CD4-positive, alpha-beta memory T cell (primary cell): Measurements from ENCODE around the gene SPAG9. TPM values are rescaled to one million over a fixed set of nuclear protein-coding genes. Genes with fewer than 3 reads are reported as not detected.
"Not testable (repeated sequence)": the region's sequence is repeated elsewhere in the genome, so short reads cannot be mapped to it uniquely, and the experiment has no call there.

Experiments
- CTCF ChIA-PET: fragments of 350-600 bp; sonication (Branson Sonifier 250); formaldehyde crosslinking; loops from one replicate; lab custom pipeline; 2021; ENCODE audit warnings: inconsistent platforms; ENCODE audit not compliant: partially characterized antibody; lab: Charles Lee
- POLR2A ChIA-PET: fragments of 350-600 bp; sonication (Branson Sonifier 250); formaldehyde crosslinking; loops from one replicate; lab custom pipeline; 2021; ENCODE audit not compliant: partially characterized antibody; lab: Charles Lee
- DNase-seq, 5 donors: peaks; one replicate each; pipeline versions ENCODE4 v3.0.0 to v3.0.0-alpha.2; 2020 to 2022; ENCODE audit warnings: mixed read lengths in 1 of 5
- H3K27ac ChIP-seq: one replicate; pipeline ENCODE4 v1.7.0; 2013; ENCODE audit warnings: low read depth, low read length
- H3K27me3 ChIP-seq: 2 replicates; pipeline ENCODE4 v1.7.0; 2013; ENCODE audit warnings: mild to moderate bottlenecking, low read length, moderate library complexity; ENCODE audit not compliant: insufficient read depth
- H3K36me3 ChIP-seq: 2 replicates; pipeline ENCODE4 v1.7.0; 2013; ENCODE audit warnings: mild to moderate bottlenecking, low read length, moderate library complexity; ENCODE audit not compliant: insufficient read depth
- H3K4me1 ChIP-seq: 2 replicates; pipeline ENCODE4 v1.7.0; 2013; ENCODE audit warnings: mild to moderate bottlenecking, low read length, moderate library complexity; ENCODE audit not compliant: insufficient read depth
- H3K4me3 ChIP-seq, 2 donors: one replicate each; pipeline ENCODE4 v1.7.0; 2013; ENCODE audit warnings: low read length in 2 of 2, mild to moderate bottlenecking in 1 of 2
- H3K9me3 ChIP-seq, 2 donors: one replicate each; pipeline ENCODE4 v1.7.0; 2013; ENCODE audit warnings: low read length in 2 of 2, control low read depth in 1 of 2; ENCODE audit not compliant: control insufficient read depth in 1 of 2
- H3K27ac Mint-ChIP-seq, 7 donors: one replicate each; pipeline ENCODE4 v1.8.0; 2020 to 2021; ENCODE audit warnings: mixed read lengths in 7 of 7, mild to moderate bottlenecking in 6 of 7, inconsistent platforms in 3 of 7, moderate library complexity in 3 of 7
- H3K27me3 Mint-ChIP-seq, 2 donors: one replicate each; pipeline ENCODE4 v1.8.0; 2020 to 2021; ENCODE audit warnings: mixed read lengths in 2 of 2
- H3K36me3 Mint-ChIP-seq, 2 donors: one replicate each; pipeline ENCODE4 v1.8.0; 2020 to 2021; ENCODE audit warnings: mixed read lengths in 2 of 2, inconsistent platforms in 1 of 2, mild to moderate bottlenecking in 1 of 2
- H3K4me1 Mint-ChIP-seq, 4 donors: one replicate each; pipeline ENCODE4 v1.8.0; 2020 to 2021; ENCODE audit warnings: mixed read lengths in 4 of 4, mild to moderate bottlenecking in 1 of 4
- H3K4me3 Mint-ChIP-seq, 8 donors: one replicate each; pipeline ENCODE4 v1.8.0; 2020 to 2021; ENCODE audit warnings: mixed read lengths in 8 of 8, mild to moderate bottlenecking in 7 of 8, moderate library complexity in 6 of 8, inconsistent platforms in 3 of 8
- H3K9me3 Mint-ChIP-seq, 8 donors: one replicate each; pipeline ENCODE4 v1.8.0; 2020 to 2021; ENCODE audit warnings: mixed read lengths in 8 of 8, mild to moderate bottlenecking in 5 of 8, inconsistent platforms in 3 of 8, moderate library complexity in 1 of 8
- intact Hi-C: fragments of 100-400 bp; cut with micrococcal nuclease; formaldehyde crosslinking; loops from one replicate; pipeline ENCODE4 v1.15.1; 2023
- polyA plus RNA-seq, 2 donors: library from polyadenylated mRNA; unstranded; fragments of 300-500 nt; fragmentation: Illumina TruSeq; gene quantifications; one replicate each; pipeline ENCODE4 v1.2.3, GENCODE V29; 2021
- total RNA-seq, 2 experiments: library from RNA; stranded (reverse); gene quantifications; one replicate each; pipeline ENCODE4 v1.2.3, GENCODE V29; 2021

Gene SPAG9
- total and polyA plus RNA-seq, 4 experiments from 2014 or later: 3.2 to 62.3 (median 36.0) TPM

DNA sequence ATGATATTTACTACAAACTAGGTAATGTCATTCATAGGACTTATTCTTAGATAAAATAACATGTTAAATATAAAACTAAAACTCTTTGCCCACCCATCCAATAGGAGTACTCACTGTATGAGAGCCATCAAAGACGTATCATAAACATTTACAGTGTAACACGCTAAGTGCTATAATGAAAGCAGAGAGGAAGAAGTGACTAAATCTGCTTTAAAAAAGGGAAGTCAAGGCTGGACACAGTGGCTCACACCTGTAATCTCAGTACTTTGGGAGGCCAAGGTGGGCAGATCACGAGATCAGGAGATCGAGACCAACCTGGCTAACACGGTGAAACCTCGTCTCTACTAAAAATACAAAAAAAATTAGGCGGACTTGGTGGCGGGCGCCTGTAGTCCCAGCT, 32.4 kb downstream of the SPAG9 start:
- H3K36me3 Mint-ChIP-seq: peaks cover 0 to 3% of the 10 kb centered on the region in 2 donors
- no peak overlapping the region for H3K4me3 Mint-ChIP-seq
- no peaks in the 10 kb centered on the region for H3K27me3 ChIP-seq
- H3K36me3 ChIP-seq: no peaks in the 10 kb centered on the region
- CTCF ChIA-PET: interaction anchor here (1.1 kb wide), 1 partner anchor 22 kb away, joined by 3 read pairs; no protein-coding TSS in a partner anchor
- H3K27ac ChIP-seq: no peak overlapping the region
- peak overlapping the region in 1 of 7 donors; percentile 37 for H3K27ac Mint-ChIP-seq
- no peak for DNase-seq
- H3K9me3 ChIP-seq: no peaks in the 10 kb centered on the region
- POLR2A ChIA-PET: no interaction called here
- H3K4me3 ChIP-seq: no peak overlapping the region
- peaks cover 10 to 38% (median 22%) of the 10 kb centered on the region in 4 donors for H3K4me1 Mint-ChIP-seq
- H3K4me1 ChIP-seq: peaks cover 14% of the 10 kb centered on the region
- no peaks in the 10 kb centered on the region for H3K27me3 Mint-ChIP-seq
- H3K9me3 Mint-ChIP-seq: no peaks in the 10 kb centered on the region
- intact Hi-C loops: no loop called here

DNA sequence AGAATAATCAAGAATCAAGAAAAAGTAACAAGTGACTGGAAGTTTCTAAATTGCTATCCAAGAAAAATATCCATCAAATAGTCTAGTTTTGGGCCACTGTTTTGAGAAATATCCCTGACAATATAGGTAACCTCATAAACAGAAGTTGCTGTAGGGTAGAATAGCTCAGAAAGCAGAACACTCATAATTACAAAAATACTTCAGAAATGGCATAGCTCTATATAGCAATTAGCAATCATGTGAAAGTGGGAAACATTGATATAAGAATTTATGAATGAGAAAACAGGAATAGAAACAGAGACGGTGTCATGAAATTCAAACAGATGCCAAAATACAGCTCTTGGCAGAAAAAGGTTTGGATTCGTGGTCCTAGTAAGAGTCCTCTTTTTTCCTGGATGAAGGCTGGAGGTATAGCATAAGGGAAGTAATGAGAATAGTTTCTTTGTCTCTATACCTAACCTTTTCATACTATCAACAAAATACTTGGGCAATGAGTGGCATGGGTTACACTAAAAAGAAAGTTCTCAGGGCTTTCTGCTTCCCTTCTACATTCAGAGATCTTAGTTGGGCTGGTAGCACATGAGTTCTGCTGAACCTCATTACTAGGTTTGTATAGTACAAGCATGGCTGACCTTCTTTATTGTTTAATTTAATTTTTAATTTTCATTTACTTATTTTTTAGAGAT, 33.5 kb downstream of the SPAG9 start:
- no peaks in the 10 kb centered on the region for H3K36me3 ChIP-seq
- H3K27me3 ChIP-seq: no peaks in the 10 kb centered on the region
- Mint-ChIP-seq H3K4me1 (peaks cover 14 to 38% (median 26%) of the 10 kb centered on the region in 4 donors), H3K27me3 (no peaks in the 10 kb centered on the region), H3K9me3 (no peaks in the 10 kb centered on the region), H3K4me3 (peak overlapping the region in 1 of 8 donors; percentile 33), H3K27ac (peak overlapping the region in 1 of 7 donors; percentile 15), H3K36me3 (peaks cover 0 to 3% of the 10 kb centered on the region in 2 donors)
- ChIA-PET POLR2A (no interaction called here), CTCF (interaction anchor here (1.1 kb wide), 1 partner anchor 21 kb away, joined by 3 read pairs; no protein-coding TSS in a partner anchor)
- H3K4me3 ChIP-seq: no peak overlapping the region
- intact Hi-C loops: no loop called here
- no peak overlapping the region for H3K27ac ChIP-seq
- no peak for DNase-seq
- H3K9me3 ChIP-seq: no peaks in the 10 kb centered on the region
- peaks cover 14% of the 10 kb centered on the region for H3K4me1 ChIP-seq

DNA sequence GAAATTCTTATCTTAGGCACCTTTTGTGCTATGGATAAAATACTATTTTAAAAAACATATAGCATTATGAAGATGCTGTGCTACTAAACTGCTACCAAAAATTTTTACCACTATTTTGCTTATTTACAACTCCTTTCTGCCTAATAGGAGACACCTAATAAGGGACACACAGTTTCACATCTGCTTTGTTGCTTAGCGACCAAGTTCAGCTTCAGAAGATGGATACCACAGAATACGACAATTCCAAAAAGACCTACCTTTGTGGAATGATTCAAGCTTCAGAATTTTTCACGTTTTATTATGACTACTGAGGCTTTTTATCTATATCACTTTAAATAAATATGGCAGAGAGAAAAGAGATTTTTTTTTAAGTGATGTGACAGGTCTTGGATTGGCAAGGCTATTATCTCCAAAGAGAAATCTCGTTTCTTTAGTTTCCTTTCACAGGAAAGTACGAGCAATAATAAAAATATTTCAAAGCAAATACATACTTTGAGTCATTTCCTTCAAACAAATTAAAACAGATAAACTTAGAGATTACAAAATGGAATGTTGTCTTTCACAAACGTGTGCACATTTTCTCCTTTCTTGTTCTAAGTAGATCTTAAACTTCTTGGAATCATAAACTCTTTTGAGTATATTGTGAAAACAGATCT, 35.4 kb downstream of the SPAG9 start:
- intact Hi-C loops: no loop called here

DNA sequence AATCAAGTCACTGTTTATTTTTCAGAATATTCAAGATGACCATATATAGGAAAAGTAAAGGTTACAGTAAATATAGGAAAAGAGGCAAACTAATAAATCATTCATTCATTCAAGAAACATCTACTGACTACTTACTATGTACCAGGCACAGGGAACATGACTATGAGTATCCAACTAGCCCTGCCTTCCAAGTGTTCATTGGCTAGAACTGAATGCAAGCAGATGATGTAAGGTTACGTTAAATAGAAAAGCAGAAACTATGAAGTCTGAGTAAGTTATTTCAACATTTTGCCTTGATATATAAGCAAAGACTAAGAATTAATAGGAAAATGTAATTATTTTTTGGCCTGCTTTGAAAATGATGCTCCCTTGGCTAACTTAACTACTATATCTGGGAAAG, 36.7 kb downstream of the SPAG9 start:
- no peak overlapping the region for H3K4me3 ChIP-seq
- Mint-ChIP-seq H3K4me3 (no peak overlapping the region), H3K27me3 (no peaks in the 10 kb centered on the region), H3K27ac (no peak overlapping the region), H3K4me1 (peaks cover 22 to 30% (median 24%) of the 10 kb centered on the region in 4 donors), H3K9me3 (no peaks in the 10 kb centered on the region), H3K36me3 (peaks cover 10 to 12% of the 10 kb centered on the region in 2 donors)
- intact Hi-C loops: no loop called here
- H3K27ac ChIP-seq: no peak overlapping the region
- DNase-seq: no peak
- peaks cover 14% of the 10 kb centered on the region for H3K4me1 ChIP-seq
- CTCF ChIA-PET: no interaction called here
- POLR2A ChIA-PET: no interaction called here
- H3K27me3 ChIP-seq: no peaks in the 10 kb centered on the region
- H3K9me3 ChIP-seq: no peaks in the 10 kb centered on the region
- peaks cover 4% of the 10 kb centered on the region for H3K36me3 ChIP-seq

More for the DNA sequence above, 35.4 kb downstream of the SPAG9 start:
- H3K27ac ChIP-seq: no peak overlapping the region
- Mint-ChIP-seq H3K9me3 (no peaks in the 10 kb centered on the region), H3K36me3 (peaks cover 5 to 6% of the 10 kb centered on the region in 2 donors), H3K4me3 (peak overlapping the region in 3 of 8 donors; percentile 47 to 68 (median 55)), H3K27me3 (no peaks in the 10 kb centered on the region), H3K4me1 (peaks cover 22 to 30% (median 24%) of the 10 kb centered on the region in 4 donors), H3K27ac (peak overlapping the region in 3 of 7 donors; percentile 73 to 82 (median 80))
- H3K27me3 ChIP-seq: no peaks in the 10 kb centered on the region
- DNase-seq: peak in 1 of 5 donors; percentile 6
- no peak overlapping the region for H3K4me3 ChIP-seq
- no peaks in the 10 kb centered on the region for H3K9me3 ChIP-seq
- no peaks in the 10 kb centered on the region for H3K36me3 ChIP-seq
- POLR2A ChIA-PET: no interaction called here
- CTCF ChIA-PET: interaction anchor here (0.7 kb wide), 2 partner anchors 16 to 522 kb away, joined by 3 read pairs; no protein-coding TSS in a partner anchor
- H3K4me1 ChIP-seq: peaks cover 14% of the 10 kb centered on the region

DNA sequence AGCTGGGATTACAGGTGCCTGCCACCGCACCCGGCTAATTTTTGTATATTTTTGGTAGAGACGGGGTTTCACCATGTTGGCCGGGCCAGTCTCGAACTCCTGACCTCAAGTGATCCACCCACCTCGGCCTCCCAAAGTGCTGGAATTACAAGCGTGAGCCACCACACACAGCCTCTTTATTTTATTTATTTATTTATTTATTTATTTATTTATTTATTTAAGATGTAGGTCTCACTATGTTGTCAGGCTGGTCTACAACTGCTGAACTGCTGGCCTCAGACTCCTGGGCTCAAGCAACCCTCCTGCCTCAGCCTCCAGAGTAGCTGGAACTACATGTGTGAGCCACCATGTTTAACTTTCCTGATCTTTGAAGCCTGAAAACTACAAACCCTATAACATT, 37.3 kb downstream of the SPAG9 start:
- H3K9me3 ChIP-seq, H3K27ac ChIP-seq, H3K4me3 ChIP-seq, H3K36me3 ChIP-seq, H3K27me3 ChIP-seq, H3K27me3 Mint-ChIP-seq, DNase-seq, POLR2A ChIA-PET, H3K4me3 Mint-ChIP-seq, H3K27ac Mint-ChIP-seq, H3K9me3 Mint-ChIP-seq, intact Hi-C loops: not testable (repeated sequence)
- CTCF ChIA-PET: interaction anchor here (0.7 kb wide), 1 partner anchor 87 kb away, joined by 3 read pairs; no protein-coding TSS in a partner anchor
- peaks cover 14% of the 10 kb centered on the region for H3K4me1 ChIP-seq
- Mint-ChIP-seq H3K4me1 (peaks cover 22 to 30% (median 24%) of the 10 kb centered on the region in 4 donors), H3K36me3 (peaks cover 15% of the 10 kb centered on the region in 2 donors)

DNA sequence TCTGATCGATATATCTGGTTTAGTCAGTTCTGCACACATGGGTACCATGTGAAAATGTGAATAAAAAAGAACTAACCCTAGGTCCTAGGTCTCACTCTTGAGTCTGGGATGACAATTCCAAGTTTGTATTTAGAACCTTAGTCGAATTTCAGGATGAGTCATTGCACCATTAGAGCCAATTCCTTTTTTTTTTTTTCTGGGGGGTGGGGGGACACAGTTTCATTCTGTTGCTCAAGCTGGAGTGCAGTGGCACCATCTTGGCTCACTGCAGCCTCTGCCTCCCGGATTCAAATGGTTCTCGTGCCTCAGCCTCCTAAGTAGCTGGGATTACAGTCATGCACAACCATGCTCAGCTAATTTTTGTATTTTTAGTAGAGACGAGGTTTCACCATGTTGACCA, 41.6 kb downstream of the SPAG9 start:
- H3K4me1 Mint-ChIP-seq: peaks cover 9 to 18% (median 12%) of the 10 kb centered on the region in 4 donors

DNA sequence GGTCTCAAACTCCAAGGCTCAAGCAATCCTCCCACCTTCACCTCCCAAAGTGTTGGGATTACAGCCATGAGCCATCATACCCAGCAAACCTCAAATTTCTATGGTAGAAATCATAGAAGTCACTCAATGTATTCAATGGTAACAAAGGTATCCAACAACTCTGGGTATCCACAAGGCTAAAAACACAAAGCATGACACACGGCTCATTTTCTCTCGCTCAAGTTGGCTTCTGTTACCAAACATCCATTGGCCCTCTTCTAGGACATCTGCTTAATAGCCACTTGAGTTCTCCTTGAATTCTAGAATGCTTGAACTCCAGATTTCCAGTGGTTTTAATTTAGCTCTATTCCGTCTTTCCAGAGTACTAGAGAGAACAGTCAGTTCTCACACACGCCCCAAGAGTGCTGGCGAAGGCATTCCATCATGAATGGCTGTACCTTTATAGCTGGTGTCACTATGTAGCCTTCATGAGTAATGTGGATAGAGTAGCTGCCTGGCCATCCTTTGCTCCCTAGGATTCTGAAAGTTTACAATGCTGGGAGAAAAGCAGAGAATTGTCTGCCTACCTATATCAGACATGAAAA, 42.6 kb downstream of the SPAG9 start:
- H3K4me1 ChIP-seq: no peaks in the 10 kb centered on the region
- no peak overlapping the region for H3K27ac ChIP-seq
- Mint-ChIP-seq H3K36me3 (peaks cover 25 to 37% of the 10 kb centered on the region in 2 donors), H3K9me3 (no peaks in the 10 kb centered on the region), H3K4me1 (peaks cover 8 to 16% (median 10%) of the 10 kb centered on the region in 4 donors), H3K27me3 (no peaks in the 10 kb centered on the region), H3K4me3 (no peak overlapping the region), H3K27ac (no peak overlapping the region)
- peaks cover 7% of the 10 kb centered on the region for H3K36me3 ChIP-seq
- ChIA-PET CTCF (interaction anchor here (0.6 kb wide), 1 partner anchor 657 kb away, joined by 3 read pairs; no protein-coding TSS in a partner anchor), POLR2A (interaction anchor here (0.6 to 1.7 kb wide), 3 partner anchors 14 to 43 kb away, joined by 3 to 6 read pairs (median 4); partner anchors contain the start of gene SPAG9)
- intact Hi-C loops: no loop called here
- H3K27me3 ChIP-seq: no peaks in the 10 kb centered on the region
- no peaks in the 10 kb centered on the region for H3K9me3 ChIP-seq
- H3K4me3 ChIP-seq: no peak overlapping the region
- DNase-seq: no peak

More for the DNA sequence above, 41.6 kb downstream of the SPAG9 start:
- Histone ChIP-seq H3K27me3 (no peaks in the 10 kb centered on the region), H3K9me3 (no peaks in the 10 kb centered on the region), H3K4me3 (no peak overlapping the region), H3K4me1 (no peaks in the 10 kb centered on the region), H3K36me3 (peaks cover 7% of the 10 kb centered on the region), H3K27ac (no peak overlapping the region)
- intact Hi-C loops: no loop called here
- no peaks in the 10 kb centered on the region for H3K27me3 Mint-ChIP-seq
- H3K27ac Mint-ChIP-seq: no peak overlapping the region
- ChIA-PET CTCF (no interaction called here), POLR2A (interaction anchor here (0.6 to 1.2 kb wide), 2 partner anchors 15 to 174 kb away, joined by 3 to 4 read pairs; no protein-coding TSS in a partner anchor)
- no peak for DNase-seq
- no peaks in the 10 kb centered on the region for H3K9me3 Mint-ChIP-seq
- peaks cover 22 to 37% of the 10 kb centered on the region in 2 donors for H3K36me3 Mint-ChIP-seq
- no peak overlapping the region for H3K4me3 Mint-ChIP-seq
